Activated CD8-positive, alpha-beta memory T cell treated with anti-CD3 and anti-CD28 coated beads for 1 hour (primary cell): ENCODE results near the gene GTF2E1.

Experiments used
- DNase-seq, 2 donors: peaks; one replicate each; pipeline ENCODE4 v3.0.0-alpha.2; 2020; ENCODE audit warnings: low read depth in 1 of 2; ENCODE audit errors: extremely low read depth in 1 of 2

Gene GTF2E1

DNA sequence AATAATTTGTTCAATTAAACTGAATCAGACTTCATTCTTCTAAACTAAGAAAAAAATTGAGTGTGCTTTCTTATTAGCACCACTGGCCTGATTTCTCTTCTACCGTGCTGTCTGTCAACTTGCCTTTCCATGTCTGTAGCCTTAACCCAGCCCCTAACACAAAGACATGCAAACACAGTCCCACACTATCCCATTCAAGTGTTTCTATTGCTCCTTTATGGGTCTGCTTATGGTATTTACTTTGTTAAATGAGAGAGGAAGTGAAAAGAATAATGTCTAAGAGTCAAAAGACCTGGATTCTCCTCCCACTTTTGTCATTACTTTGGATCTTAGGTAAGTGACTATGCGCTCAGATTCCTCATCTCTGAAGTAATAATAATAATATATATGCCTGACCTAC, 55.3 kb downstream of the GTF2E1 start:
- DNase-seq = no peak

- DNase-seq = no peak
Observed at GRCh38 chr3:120798346-120798745, 55.8 kb downstream of the GTF2E1 start.

DNA sequence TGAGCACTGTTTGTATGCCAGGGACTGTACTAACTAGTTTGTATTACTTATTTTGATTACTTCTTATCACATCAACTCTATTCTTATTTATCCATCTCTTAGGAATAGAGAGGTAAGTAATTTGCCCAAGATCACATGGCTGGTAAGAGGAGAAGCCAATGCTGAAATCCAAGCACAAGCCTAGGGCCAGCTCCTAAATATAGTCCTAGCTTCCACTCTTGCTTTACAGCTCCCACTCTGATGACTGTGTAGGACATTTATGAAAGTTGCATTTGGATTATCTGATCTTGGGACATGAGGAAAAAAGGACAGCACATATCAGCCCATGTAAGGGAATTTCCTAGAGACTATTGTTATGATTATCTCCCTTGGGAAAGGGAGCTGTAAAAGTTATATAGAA, 58.1 kb downstream of the GTF2E1 start:
- no peak for DNase-seq

- DNase-seq = no peak
Observed at GRCh38 chr3:120801484-120801883, 58.9 kb downstream of the GTF2E1 start.

DNA sequence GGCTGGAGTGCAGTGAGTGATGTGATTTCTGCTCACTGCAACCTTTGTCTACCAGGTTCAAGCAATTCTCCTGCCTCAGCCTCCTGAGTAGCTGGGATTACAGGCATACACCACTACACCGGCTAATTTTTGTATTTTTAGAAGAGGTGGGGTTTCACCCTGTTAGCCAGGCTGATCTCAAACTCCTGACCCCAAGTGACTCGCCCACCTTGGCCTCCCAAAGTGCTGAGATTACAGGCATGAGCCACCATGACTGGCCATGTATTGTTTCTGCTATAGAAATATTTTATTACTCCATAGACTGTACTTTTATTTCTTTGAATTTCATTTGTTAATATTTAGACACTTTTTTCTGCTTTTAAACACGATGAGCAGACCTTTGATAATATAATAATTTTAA, 60.4 kb downstream of the GTF2E1 start:
- DNase-seq = no peak

DNA sequence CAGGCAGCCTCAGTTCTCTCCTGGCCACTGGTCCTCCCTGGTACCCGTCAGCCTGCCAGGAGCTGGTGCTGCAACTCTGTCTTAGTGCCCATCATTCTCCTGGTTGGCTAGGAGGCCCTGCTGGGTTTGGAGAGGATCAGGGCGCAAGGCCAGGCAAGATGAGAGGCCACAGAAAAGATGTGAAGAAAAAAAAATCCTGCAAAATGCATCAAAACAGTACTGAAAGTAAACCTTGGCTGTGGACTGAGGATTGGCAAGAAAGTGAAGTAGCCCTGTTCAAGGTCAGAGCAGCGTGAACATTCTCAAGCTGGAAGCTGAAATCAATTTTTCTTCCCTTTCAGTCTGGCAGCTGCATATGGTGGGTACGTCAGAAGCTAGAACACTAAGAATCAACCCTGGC, 74.2 kb downstream of the GTF2E1 start:
- DNase-seq = no peak

DNA sequence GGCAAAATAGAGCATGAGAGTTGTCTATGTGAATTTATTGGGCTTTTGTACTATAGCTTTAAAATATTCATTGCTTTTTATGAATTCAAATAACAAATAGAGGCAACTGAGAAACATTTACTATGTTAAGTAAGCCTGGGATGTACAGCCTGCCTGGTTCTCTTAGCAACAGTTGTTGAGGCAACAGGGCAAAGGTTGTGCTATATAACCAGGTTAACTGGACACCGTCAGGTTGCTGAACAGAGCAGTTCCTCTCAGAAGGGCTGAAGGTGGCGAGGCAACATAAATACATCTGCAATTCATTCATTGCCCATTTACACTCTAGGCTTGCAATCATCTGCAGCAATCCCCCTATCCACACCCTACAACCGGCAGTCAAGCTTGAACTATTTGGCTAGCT, 78.2 kb downstream of the GTF2E1 start:
- no peak for DNase-seq

GRCh38 chr3:120821426-120821825, 78.9 kb downstream of the GTF2E1 start:
- no peak for DNase-seq

GRCh38 chr3:120823156-120823555, 80.6 kb downstream of the GTF2E1 start:
- no peak for DNase-seq

GRCh38 chr3:120824613-120825012, 82.1 kb downstream of the GTF2E1 start:
- no peak for DNase-seq

- DNase-seq = no peak
Observed at GRCh38 chr3:120828796-120829195, 86.3 kb downstream of the GTF2E1 start.

DNA sequence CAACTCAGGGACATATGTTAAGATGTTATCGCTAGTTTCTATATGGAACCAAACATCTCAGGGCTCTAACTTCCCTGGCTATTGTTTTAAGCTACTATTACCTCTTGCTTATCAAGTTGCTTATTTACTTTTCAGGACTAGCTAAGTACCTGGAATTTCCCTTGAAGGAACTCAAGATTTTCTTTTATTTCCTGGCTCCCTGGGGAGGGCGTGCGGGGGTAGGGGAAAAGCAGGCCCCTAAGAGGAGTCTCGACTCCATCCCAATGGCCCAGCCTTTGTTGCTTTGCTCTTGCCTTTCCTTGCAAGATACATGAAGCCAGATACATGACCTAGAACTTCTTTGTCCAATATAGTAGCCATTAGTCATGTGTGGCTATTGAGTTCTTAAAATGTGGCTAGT, 88.5 kb downstream of the GTF2E1 start:
- DNase-seq = no peak
